ENCODE measurements around the gene RIMKLA. TPM values are rescaled to one million over a fixed set of nuclear protein-coding genes. Genes with fewer than 3 reads are reported as not detected.

The RIMKLA gene
- total RNA-seq, 2 donors from 2014 or later, result 0.07 to 0.23 TPM

DNA sequence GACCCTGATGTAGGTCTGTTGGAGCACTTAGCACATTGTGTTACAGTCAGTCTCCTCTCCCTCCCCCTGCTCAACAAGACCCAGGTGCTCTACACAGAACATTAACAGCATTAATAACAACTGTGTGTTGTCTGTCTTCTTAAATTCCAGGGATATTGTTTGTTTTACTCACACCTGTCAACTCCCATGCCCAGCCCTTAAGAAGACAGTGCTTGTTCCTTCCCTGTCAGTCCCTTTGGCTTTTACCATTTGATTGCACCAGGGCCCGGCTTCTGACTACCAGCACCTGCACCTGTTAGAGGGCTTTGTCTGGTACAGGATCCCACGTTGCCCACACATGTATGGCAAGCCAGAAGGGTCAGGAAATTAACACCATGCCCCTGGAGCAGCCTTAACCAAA lies 11.7 kb downstream of the RIMKLA start:
- Mint-ChIP-seq H3K27me3 (peaks cover 8% of the 10 kb centered on the region), H3K4me1 (no peaks in the 10 kb centered on the region), H3K36me3 (ENCODE audit: low read depth) (peaks cover 3% of the 10 kb centered on the region), H3K27ac (no peak overlapping the region), H3K4me3 (no peak overlapping the region)
- ATAC-seq, result no peak
- DNase-seq, result no peak
- no peaks in the 10 kb centered on the region for H3K9me3 ChIP-seq (ENCODE audit: control insufficient read depth, low read length, poor library complexity, severe bottlenecking)

DNA sequence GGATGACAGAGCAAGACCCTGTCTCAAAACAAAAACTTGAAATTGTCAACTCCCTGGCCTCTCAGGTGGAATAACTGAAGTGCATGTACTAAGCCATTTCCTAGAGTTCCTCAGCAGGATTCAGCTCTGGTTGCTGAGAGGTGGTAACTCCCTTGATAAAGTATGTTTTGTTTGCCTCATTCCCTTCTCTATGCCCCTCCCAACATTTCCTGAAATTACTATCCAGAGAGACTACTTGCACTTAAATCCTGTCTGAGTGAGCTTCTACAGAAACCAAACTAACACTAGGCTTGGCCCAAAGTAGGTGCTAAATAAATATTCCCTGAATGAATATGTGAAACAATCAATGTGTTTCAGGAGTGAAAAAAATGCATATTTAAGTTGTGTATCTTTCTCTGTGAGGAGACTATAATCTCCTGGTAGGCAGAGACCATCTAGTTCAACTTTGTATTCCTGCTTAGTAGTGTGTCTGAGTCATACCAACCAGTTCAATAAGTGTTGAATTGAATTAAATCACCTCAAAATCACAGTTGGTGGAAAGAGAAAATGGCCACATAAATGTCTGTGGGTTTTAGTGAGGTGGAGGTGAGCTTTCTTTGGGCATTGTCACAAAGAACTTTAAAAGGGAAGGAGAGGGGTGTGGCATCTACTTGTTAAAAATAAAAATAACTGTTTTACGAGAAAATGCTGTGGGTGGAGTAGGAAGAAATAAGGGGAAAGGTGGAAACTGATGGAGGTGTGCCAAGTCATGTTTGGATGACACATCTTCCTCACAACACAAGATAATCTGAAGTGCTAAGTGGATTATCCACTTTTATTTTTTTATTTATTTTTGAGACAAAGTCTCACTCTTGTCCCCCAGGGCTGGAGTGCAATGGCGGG lies 12.6 kb downstream of the RIMKLA start:
- H3K9me3 ChIP-seq (ENCODE audit: control insufficient read depth, low read length, poor library complexity, severe bottlenecking), result no peaks in the 10 kb centered on the region
- H3K27ac Mint-ChIP-seq, result no peak overlapping the region
- ATAC-seq, result no peak
- no peaks in the 10 kb centered on the region for H3K4me1 Mint-ChIP-seq
- H3K4me3 Mint-ChIP-seq, result no peak overlapping the region
- no peak for DNase-seq
- no peaks in the 10 kb centered on the region for H3K36me3 Mint-ChIP-seq (ENCODE audit: low read depth)
- H3K27me3 Mint-ChIP-seq, result peaks cover 8% of the 10 kb centered on the region

DNA sequence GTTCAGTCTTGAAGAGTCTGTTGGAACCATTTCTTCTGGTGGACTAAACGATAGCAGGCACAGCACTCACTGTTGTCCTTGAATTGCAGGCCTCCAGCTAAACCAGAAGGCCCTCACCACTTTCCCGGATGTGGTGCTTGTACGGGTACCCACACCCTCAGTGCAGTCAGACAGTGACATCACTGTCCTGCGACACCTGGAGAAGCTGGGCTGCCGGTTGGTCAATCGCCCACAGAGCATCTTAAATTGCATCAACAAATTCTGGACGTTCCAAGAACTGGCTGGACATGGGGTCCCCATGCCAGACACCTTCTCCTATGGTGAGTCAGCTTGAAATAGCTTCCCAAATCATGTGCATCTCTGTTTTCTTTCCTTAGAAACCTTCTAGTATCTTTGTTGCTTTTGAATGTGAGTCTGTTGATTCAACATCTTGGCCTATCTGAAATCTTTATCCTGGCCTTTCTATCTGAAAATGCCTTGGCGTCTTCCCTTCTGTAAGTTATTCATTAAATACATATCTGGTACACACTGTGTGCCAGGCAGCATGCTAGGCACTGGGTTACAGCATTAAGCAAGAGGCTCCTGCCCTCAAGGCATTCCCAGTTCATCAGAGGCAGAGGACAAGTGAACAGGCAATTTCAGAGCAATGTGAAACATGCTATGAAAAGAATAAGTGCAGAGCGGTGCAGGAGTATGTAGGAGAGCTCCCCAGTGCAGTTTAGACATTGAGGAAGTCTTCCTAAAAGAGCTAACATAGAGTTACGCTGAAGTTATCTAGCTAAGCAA lies 18.9 kb downstream of the RIMKLA start:
- H3K36me3 Mint-ChIP-seq (ENCODE audit: low read depth), result no peaks in the 10 kb centered on the region
- DNase-seq (no peak), ATAC-seq (no peak)
- no peak overlapping the region for H3K4me3 Mint-ChIP-seq
- peaks cover 8% of the 10 kb centered on the region for H3K27me3 Mint-ChIP-seq
- H3K4me1 Mint-ChIP-seq, result no peaks in the 10 kb centered on the region
- H3K27ac Mint-ChIP-seq, result no peak overlapping the region
- H3K9me3 ChIP-seq (ENCODE audit: control insufficient read depth, low read length, poor library complexity, severe bottlenecking), result no peaks in the 10 kb centered on the region

DNA sequence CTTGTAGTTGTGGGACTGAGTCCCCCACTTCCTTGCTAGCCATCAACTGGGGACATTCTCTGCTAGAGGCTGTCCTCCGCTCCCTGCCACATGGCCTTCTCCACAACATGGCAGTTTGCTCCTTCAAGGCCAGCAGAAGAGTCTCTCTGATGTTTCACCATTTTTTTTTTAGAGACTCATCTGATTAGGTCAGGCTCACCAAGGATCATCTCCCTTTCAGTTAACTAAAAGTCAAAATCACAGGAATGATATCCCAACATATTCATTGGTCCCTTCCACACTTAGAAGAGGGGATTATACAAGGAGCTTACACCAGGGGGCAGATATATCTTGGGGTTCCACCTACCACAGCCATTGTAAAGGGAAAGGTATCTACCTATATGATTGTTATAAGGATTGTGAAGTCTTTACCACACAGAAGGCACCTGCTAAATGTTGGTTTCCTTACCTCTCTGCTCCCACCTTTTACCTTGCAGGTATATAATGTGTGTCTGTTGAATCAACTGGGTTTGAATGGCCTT lies 23.3 kb downstream of the RIMKLA start:
- peaks cover 33% of the 10 kb centered on the region for H3K27me3 Mint-ChIP-seq

DNA sequence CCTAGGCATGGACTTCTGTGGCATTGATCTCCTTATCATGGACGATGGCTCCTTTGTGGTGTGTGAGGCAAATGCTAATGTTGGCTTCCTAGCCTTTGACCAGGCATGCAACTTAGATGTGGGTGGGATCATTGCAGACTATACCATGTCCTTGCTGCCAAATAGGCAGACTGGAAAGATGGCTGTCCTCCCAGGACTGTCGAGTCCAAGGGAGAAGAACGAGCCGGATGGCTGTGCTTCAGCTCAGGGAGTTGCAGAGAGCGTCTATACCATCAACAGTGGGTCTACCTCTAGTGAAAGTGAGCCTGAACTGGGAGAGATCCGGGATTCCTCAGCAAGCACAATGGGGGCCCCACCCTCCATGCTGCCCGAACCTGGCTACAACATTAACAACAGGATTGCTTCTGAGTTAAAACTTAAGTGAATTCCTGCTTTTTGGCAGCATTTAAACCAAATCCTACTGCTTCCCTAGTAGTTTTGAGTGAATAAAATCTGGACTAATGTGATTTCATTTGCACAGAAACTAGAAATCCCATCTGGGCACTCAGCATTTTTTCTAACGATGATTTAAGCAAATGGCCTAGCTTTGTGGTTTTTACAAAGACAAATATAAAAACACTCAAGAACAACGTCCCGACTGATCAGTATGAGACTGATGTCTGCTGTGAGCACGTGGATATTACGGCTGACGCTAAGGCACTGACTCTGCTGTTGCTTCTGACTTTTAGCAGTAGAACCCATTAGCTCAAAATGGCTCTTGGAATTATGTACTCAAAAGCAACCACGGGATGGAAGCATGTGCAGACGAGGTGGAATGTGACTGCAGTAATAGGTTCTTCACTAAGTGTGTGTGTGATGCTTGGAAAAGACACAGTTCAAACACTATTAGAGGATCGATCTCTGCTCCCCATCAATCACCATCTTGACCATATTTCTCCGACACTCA lies 34.2 kb downstream of the RIMKLA start:
- H3K9me3 ChIP-seq (ENCODE audit: control insufficient read depth, low read length, poor library complexity, severe bottlenecking), result no peaks in the 10 kb centered on the region
- no peak overlapping the region for H3K4me3 Mint-ChIP-seq
- no peak for ATAC-seq
- H3K27ac Mint-ChIP-seq, result no peak overlapping the region
- peaks cover 34% of the 10 kb centered on the region for H3K27me3 Mint-ChIP-seq
- H3K36me3 Mint-ChIP-seq (ENCODE audit: low read depth), result no peaks in the 10 kb centered on the region
- DNase-seq, result no peak
- peaks cover 2% of the 10 kb centered on the region for H3K4me1 Mint-ChIP-seq

More for the DNA sequence above, 23.3 kb downstream of the RIMKLA start:
- ATAC-seq, result no peak
- no peak overlapping the region for H3K4me3 Mint-ChIP-seq
- H3K36me3 Mint-ChIP-seq (ENCODE audit: low read depth), result no peaks in the 10 kb centered on the region
- H3K27ac Mint-ChIP-seq, result no peak overlapping the region
- H3K9me3 ChIP-seq (ENCODE audit: control insufficient read depth, low read length, poor library complexity, severe bottlenecking), result no peaks in the 10 kb centered on the region
- H3K4me1 Mint-ChIP-seq, result no peaks in the 10 kb centered on the region
- no peak for DNase-seq

DNA sequence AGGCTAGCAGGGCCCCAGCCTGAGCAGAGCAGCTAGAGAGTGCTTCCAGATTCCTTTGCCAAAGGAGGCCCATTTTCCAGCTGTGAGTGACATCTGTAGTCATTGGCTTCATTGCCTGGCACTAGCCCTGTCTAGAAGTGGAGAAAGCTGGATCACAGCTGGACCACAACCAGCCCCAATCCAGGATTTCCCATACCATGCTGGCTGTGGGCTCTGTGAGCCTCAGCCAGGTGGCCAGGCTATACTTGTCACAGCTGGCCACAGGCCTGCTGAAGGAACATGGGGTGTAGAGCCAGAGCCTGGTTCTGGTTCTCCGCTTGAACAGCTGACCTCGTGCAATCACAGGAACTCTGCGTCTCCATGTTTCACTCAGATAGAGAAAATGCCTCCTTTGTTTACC lies 36.6 kb downstream of the RIMKLA start:
- Mint-ChIP-seq H3K27me3 (peaks cover 43% of the 10 kb centered on the region), H3K27ac (no peak overlapping the region), H3K4me1 (peaks cover 2% of the 10 kb centered on the region), H3K4me3 (no peak overlapping the region), H3K36me3 (ENCODE audit: low read depth) (peaks cover 3% of the 10 kb centered on the region)
- DNase-seq (no peak), ATAC-seq (no peak)
- H3K9me3 ChIP-seq (ENCODE audit: control insufficient read depth, low read length, poor library complexity, severe bottlenecking), result no peaks in the 10 kb centered on the region

DNA sequence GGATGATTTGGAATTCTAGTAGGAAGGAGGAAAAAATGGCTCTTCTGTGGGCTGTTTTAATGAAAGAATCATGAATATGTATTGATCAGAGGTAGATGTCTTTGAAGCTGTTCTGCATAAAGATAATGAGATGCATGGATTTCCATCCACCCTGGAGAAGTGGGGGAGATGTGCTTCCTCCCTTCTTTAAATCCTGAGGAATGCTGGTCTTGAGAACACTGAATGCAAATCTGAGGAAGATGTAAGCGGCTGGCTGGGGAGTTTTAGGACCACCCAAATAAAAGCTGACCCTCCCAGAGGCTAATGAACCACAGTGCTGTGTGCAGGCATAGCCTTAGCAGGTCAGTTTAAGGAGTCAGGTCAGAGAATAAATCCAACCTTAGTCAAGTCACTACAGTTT lies 37.9 kb downstream of the RIMKLA start:
- no peak for DNase-seq
- Mint-ChIP-seq H3K4me3 (no peak overlapping the region), H3K27me3 (peaks cover 51% of the 10 kb centered on the region), H3K36me3 (ENCODE audit: low read depth) (peaks cover 3% of the 10 kb centered on the region), H3K27ac (no peak overlapping the region), H3K4me1 (peaks cover 2% of the 10 kb centered on the region)
- H3K9me3 ChIP-seq (ENCODE audit: control insufficient read depth, low read length, poor library complexity, severe bottlenecking), result no peaks in the 10 kb centered on the region
- no peak for ATAC-seq

DNA sequence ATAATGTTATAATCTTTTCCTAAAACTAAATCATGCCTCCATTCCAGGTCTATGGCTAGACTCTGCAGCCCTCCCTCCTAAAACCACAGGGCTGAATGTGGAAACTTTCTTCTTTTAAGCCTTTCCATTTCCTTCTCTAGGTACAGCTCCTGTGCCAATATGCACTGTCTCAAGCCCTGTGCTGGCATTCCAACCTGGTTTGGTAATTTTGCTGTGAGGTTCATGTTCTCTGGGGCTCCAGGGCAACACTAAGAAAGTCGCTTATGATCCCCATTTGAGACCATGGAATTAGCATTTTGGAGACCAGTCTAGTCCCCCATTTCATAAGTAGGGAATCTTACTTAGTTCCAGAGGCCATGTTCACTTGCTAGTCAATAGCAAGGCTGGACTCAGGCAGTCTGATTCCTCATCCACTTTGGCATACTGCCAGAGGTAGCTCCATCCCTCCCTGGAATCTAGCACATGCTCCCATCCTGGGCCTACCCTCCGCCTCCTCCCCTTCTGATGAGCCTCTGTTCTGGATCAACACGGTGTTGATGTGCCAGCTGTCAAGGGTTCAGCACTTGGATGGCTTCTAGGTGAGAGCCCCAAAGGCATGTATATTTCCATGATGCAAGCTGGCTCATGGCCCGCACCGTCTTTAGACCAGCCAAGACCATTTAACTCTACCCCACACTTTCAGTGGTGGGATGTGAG lies 38.7 kb downstream of the RIMKLA start:
- no peaks in the 10 kb centered on the region for H3K9me3 ChIP-seq (ENCODE audit: control insufficient read depth, low read length, poor library complexity, severe bottlenecking)
- DNase-seq (no peak), ATAC-seq (no peak)
- Mint-ChIP-seq H3K4me1 (peaks cover 2% of the 10 kb centered on the region), H3K27me3 (peaks cover 54% of the 10 kb centered on the region), H3K27ac (no peak overlapping the region), H3K4me3 (no peak overlapping the region), H3K36me3 (ENCODE audit: low read depth) (peaks cover 3% of the 10 kb centered on the region)

DNA sequence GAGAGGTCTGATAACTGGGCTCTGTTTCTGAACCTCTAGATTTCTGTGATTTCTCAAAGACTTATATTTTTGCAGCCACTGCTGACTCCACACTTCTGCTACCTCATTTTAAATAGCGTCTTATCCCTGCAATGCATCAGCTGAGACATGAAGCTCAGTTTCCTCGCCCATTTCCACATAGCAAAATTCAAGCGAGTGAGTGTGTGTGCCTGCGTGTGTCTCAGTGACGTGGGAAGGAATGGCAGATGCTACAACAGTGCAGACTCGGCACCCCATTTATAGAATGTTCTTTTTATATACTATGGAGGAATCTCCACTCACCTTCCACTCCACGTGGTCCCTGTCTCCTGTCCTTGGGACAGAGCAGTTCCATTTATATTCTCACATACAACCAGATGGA lies 39.5 kb downstream of the RIMKLA start:
- peaks cover 52% of the 10 kb centered on the region for H3K27me3 Mint-ChIP-seq
- H3K4me1 Mint-ChIP-seq, result peaks cover 2% of the 10 kb centered on the region
- H3K36me3 Mint-ChIP-seq (ENCODE audit: low read depth), result peaks cover 3% of the 10 kb centered on the region
- no peak overlapping the region for H3K27ac Mint-ChIP-seq
- no peak for ATAC-seq
- H3K4me3 Mint-ChIP-seq, result no peak overlapping the region
- no peaks in the 10 kb centered on the region for H3K9me3 ChIP-seq (ENCODE audit: control insufficient read depth, low read length, poor library complexity, severe bottlenecking)
- DNase-seq, result no peak

DNA sequence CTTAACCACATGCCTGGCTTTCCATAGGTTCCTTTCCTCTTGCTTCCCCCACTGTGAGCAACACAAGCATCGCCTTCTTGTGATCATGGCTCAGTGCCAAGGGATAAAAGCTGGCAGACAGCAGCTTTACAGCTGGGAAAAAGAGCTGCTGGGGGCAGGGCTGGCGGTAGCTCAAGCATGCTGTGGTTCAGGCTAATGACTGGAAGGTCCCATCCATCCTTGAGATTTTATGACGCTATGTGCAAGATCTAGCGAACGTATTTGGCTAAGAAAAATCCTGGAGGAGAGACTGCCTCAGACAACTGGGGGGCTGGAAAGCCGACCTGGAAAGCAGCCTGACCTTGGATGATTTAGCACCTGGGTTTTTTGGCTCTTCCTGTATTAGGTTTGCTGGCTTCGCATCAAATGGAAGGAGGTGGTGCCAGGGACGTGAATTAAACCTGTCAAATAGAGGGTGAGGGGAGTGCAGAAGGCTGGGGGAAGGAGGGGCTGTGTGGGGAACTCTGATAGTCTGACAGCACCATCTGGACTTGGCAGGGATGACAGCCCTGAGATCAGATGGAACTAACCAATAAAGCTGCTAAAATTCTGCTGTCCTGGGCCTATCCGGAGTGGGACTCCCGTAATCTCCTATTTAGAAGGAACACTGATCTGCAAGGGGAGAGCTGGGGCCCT lies 40.5 kb downstream of the RIMKLA start:
- Mint-ChIP-seq H3K27ac (no peak overlapping the region), H3K36me3 (ENCODE audit: low read depth) (peaks cover 3% of the 10 kb centered on the region), H3K4me1 (peaks cover 2% of the 10 kb centered on the region), H3K4me3 (no peak overlapping the region), H3K27me3 (peaks cover 43% of the 10 kb centered on the region)
- ATAC-seq (no peak), DNase-seq (no peak)
- no peaks in the 10 kb centered on the region for H3K9me3 ChIP-seq (ENCODE audit: control insufficient read depth, low read length, poor library complexity, severe bottlenecking)

DNA sequence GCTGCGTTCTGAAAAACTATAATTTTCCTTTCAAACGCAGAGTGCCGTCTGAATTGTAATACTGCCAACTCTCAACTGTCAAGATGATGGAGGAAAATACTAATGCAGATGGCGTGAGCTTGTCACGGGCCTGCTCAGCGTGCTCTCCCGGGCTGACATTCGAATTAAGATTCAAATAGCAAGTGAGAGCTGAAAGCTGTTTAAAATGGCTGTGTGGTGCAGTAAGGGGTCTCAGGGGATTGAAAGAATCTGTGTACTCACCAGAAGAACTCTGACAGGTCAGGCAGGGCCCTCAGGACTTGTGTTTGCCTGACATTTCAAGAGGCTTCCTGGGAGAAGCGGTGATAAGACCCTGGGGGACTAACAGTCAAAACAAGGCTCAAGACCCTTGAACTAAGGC lies 42.1 kb downstream of the RIMKLA start:
- peaks cover 2% of the 10 kb centered on the region for H3K4me1 Mint-ChIP-seq
- DNase-seq (no peak), ATAC-seq (no peak)
- peaks cover 41% of the 10 kb centered on the region for H3K27me3 Mint-ChIP-seq
- H3K4me3 Mint-ChIP-seq, result no peak overlapping the region
- H3K9me3 ChIP-seq (ENCODE audit: control insufficient read depth, low read length, poor library complexity, severe bottlenecking), result no peaks in the 10 kb centered on the region
- H3K27ac Mint-ChIP-seq, result no peak overlapping the region
- peaks cover 6% of the 10 kb centered on the region for H3K36me3 Mint-ChIP-seq (ENCODE audit: low read depth)

DNA sequence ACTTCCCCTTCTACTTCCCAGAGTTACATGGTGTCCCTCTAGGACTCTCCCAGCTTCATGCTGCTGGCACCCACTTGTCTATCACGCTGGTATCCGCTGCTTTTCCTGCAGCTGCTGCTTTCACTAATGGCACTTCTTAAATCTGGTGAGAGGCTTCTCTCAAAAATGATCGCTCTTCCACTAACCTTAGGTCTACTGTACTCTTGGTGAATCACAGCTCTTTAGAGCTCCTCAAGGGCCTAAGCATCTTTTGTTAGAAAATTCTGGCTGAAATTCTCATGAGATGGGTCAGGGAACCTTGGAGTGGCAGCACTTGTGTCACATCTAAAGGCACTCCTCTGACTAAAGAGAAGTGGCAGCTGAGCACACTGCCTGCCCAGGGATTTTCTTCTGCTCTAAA lies 43.1 kb downstream of the RIMKLA start:
- Mint-ChIP-seq H3K27ac (no peak overlapping the region), H3K4me1 (no peaks in the 10 kb centered on the region), H3K27me3 (peaks cover 35% of the 10 kb centered on the region), H3K4me3 (no peak overlapping the region), H3K36me3 (ENCODE audit: low read depth) (peaks cover 6% of the 10 kb centered on the region)
- ATAC-seq, result no peak
- DNase-seq, result no peak
- no peaks in the 10 kb centered on the region for H3K9me3 ChIP-seq (ENCODE audit: control insufficient read depth, low read length, poor library complexity, severe bottlenecking)
